ENCODE results near the gene MBLAC1. TPM values are rescaled to one million over a fixed set of nuclear protein-coding genes. Genes with fewer than 3 reads are reported as not detected.

The MBLAC1 gene
- total RNA-seq, 1 experiment from 2014 or later: 3.5 TPM

DNA sequence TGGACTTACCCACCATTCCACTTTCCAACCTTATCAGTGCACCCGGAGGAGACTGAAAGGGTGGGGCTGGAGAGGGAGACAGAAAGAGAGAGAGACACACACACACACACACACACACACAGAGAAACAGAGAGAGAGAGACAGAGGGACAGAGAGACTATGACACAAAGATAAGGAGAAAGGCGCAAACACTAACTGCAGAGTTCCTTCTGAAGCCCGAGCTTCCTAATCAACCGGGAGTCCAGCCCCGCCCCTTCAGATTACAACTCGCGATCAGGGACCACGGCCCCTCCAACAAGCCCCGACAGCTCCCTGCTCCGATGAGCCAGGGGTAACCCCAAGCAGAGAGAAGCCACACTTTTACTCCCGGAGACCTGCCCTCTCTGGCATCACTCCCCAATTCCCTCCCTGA is 41.2 kb downstream of the MBLAC1 start:
- Mint-ChIP-seq H3K4me1 (peaks cover 56% of the 10 kb centered on the region), H3K9me3 (no peaks in the 10 kb centered on the region), H3K27ac (peak overlapping the region; percentile 97), H3K36me3 (no peaks in the 10 kb centered on the region), H3K27me3 (ENCODE audit: low read depth) (peaks cover 29% of the 10 kb centered on the region), H3K4me3 (peak overlapping the region; percentile 87)
- ATAC-seq (peak; percentile 1), DNase-seq (ENCODE audit: low spot score) (no peak)
- TF ChIP-seq ZNF671 (CRISPR knock-in tag; IDR thresholded peaks at IDR 0.05) (no peak), NR3C1 (CRISPR knock-in tag; conservative IDR thresholded peaks at IDR 0.05; ENCODE audit: low read depth) (no peak), ZBTB21 (CRISPR knock-in tag; IDR thresholded peaks at IDR 0.05; ENCODE audit: borderline replicate concordance) (no peak), IRF2 (CRISPR knock-in tag; IDR thresholded peaks at IDR 0.05; ENCODE audit: borderline replicate concordance, low read depth) (no peak), SOX15 (CRISPR knock-in tag; IDR thresholded peaks at IDR 0.05) (no peak), ZNF138 (CRISPR knock-in tag; conservative IDR thresholded peaks at IDR 0.05) (no peak), CREM (CRISPR knock-in tag; IDR thresholded peaks at IDR 0.05) (no peak), ZNF263 (CRISPR knock-in tag; IDR thresholded peaks at IDR 0.05; ENCODE audit: low read depth) (no peak), JAZF1 (CRISPR knock-in tag; IDR thresholded peaks at IDR 0.05) (no peak), ZNF396 (CRISPR knock-in tag; IDR thresholded peaks at IDR 0.05; ENCODE audit: borderline replicate concordance) (no peak), ESRRA (CRISPR knock-in tag; IDR thresholded peaks at IDR 0.05; ENCODE audit: borderline replicate concordance) (no peak)
- TF ChIP-seq, protein P1, sequence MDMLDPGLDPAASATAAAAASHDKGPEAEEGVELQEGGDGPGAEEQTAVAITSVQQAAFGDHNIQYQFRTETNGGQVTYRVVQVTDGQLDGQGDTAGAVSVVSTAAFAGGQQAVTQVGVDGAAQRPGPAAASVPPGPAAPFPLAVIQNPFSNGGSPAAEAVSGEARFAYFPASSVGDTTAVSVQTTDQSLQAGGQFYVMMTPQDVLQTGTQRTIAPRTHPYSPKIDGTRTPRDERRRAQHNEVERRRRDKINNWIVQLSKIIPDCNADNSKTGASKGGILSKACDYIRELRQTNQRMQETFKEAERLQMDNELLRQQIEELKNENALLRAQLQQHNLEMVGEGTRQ (CRISPR knock-in tag; IDR thresholded peaks at IDR 0.05): no peak
- TF ChIP-seq, protein P2, sequence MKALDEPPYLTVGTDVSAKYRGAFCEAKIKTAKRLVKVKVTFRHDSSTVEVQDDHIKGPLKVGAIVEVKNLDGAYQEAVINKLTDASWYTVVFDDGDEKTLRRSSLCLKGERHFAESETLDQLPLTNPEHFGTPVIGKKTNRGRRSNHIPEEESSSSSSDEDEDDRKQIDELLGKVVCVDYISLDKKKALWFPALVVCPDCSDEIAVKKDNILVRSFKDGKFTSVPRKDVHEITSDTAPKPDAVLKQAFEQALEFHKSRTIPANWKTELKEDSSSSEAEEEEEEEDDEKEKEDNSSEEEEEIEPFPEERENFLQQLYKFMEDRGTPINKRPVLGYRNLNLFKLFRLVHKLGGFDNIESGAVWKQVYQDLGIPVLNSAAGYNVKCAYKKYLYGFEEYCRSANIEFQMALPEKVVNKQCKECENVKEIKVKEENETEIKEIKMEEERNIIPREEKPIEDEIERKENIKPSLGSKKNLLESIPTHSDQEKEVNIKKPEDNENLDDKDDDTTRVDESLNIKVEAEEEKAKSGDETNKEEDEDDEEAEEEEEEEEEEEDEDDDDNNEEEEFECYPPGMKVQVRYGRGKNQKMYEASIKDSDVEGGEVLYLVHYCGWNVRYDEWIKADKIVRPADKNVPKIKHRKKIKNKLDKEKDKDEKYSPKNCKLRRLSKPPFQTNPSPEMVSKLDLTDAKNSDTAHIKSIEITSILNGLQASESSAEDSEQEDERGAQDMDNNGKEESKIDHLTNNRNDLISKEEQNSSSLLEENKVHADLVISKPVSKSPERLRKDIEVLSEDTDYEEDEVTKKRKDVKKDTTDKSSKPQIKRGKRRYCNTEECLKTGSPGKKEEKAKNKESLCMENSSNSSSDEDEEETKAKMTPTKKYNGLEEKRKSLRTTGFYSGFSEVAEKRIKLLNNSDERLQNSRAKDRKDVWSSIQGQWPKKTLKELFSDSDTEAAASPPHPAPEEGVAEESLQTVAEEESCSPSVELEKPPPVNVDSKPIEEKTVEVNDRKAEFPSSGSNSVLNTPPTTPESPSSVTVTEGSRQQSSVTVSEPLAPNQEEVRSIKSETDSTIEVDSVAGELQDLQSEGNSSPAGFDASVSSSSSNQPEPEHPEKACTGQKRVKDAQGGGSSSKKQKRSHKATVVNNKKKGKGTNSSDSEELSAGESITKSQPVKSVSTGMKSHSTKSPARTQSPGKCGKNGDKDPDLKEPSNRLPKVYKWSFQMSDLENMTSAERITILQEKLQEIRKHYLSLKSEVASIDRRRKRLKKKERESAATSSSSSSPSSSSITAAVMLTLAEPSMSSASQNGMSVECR (CRISPR knock-in tag; IDR thresholded peaks at IDR 0.05; ENCODE audit: borderline replicate concordance): no peak
- TF ChIP-seq, protein P3, sequence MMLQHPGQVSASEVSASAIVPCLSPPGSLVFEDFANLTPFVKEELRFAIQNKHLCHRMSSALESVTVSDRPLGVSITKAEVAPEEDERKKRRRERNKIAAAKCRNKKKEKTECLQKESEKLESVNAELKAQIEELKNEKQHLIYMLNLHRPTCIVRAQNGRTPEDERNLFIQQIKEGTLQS (CRISPR knock-in tag; conservative IDR thresholded peaks at IDR 0.05): no peak
- TF ChIP-seq, protein P4, sequence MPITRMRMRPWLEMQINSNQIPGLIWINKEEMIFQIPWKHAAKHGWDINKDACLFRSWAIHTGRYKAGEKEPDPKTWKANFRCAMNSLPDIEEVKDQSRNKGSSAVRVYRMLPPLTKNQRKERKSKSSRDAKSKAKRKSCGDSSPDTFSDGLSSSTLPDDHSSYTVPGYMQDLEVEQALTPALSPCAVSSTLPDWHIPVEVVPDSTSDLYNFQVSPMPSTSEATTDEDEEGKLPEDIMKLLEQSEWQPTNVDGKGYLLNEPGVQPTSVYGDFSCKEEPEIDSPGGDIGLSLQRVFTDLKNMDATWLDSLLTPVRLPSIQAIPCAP (CRISPR knock-in tag; IDR thresholded peaks at IDR 0.05): no peak
- TF ChIP-seq, protein P5, sequence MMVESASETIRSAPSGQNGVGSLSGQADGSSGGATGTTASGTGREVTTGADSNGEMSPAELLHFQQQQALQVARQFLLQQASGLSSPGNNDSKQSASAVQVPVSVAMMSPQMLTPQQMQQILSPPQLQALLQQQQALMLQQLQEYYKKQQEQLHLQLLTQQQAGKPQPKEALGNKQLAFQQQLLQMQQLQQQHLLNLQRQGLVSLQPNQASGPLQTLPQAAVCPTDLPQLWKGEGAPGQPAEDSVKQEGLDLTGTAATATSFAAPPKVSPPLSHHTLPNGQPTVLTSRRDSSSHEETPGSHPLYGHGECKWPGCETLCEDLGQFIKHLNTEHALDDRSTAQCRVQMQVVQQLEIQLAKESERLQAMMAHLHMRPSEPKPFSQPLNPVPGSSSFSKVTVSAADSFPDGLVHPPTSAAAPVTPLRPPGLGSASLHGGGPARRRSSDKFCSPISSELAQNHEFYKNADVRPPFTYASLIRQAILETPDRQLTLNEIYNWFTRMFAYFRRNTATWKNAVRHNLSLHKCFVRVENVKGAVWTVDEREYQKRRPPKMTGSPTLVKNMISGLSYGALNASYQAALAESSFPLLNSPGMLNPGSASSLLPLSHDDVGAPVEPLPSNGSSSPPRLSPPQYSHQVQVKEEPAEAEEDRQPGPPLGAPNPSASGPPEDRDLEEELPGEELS (CRISPR knock-in tag; IDR thresholded peaks at IDR 0.05): no peak
- ChIA-PET POLR2A (interaction anchor here (0.7 to 2.0 kb wide), 7 partner anchors 9 to 260 kb away, joined by 3 to 21 read pairs (median 5); partner anchors contain the start of genes AP4M1, GPC2, LAMTOR4 and MCM7), CTCF (interaction anchor here (0.5 to 4.6 kb wide), 23 partner anchors 8 to 1296 kb away, joined by 3 to 54 read pairs (median 5); partner anchors contain the start of genes GPC2, LAMTOR4, STAG3 and TRAPPC14)
